B cell (primary cell): ENCODE measurements around the gene DNAJB2.

Experiments used
- CTCF ChIP-seq: fragments of 200-600 bp; IDR thresholded peaks from one replicate; pipeline ENCODE4 v1.8.0; 2022; ENCODE audit warnings: antibody characterized with exemption, mild to moderate bottlenecking
- EZH2 ChIP-seq: IDR thresholded peaks from 2 replicates; pipeline ENCODE4 v1.6.1; 2012; ENCODE audit warnings: borderline replicate concordance, low read depth, mild to moderate bottlenecking, moderate library complexity, low read length; ENCODE audit not compliant: insufficient read depth, poor library complexity, severe bottlenecking

GRCh38 chr2:219296631-219297391, 17.6 kb downstream of the DNAJB2 start:
- TF ChIP-seq CTCF (no peak), EZH2 (no peak)
